KOPT-K1 (cell line): Measurements from ENCODE around the gene TAF1B.

Experiments used
- H3K27ac ChIP-seq: fragments of 200-600 bp; sonication (generic); 2 replicates; pipeline ENCODE4 v1.5.1; 2016; ENCODE audit warnings: antibody characterized with exemption, mild to moderate bottlenecking, low read depth, low read length; ENCODE audit not compliant: poor library complexity, severe bottlenecking
- H3K36me3 ChIP-seq: fragments of 200-600 bp; sonication (generic); 2 replicates; pipeline ENCODE4 v1.5.1; 2017; ENCODE audit warnings: antibody characterized with exemption, mild to moderate bottlenecking, low read length, moderate library complexity; ENCODE audit not compliant: insufficient read depth
- H3K9me3 ChIP-seq: fragments of 200-600 bp; sonication (generic); 2 replicates; pipeline ENCODE4 v1.5.1; 2017; ENCODE audit warnings: antibody characterized with exemption, low read length, mild to moderate bottlenecking; ENCODE audit not compliant: insufficient read depth, poor library complexity, severe bottlenecking

Gene TAF1B

GRCh38 chr2:9981655-9982054, 138.4 kb downstream of the TAF1B start:
- Histone ChIP-seq H3K9me3 (no peaks in the 10 kb centered on the region), H3K27ac (no peak overlapping the region), H3K36me3 (no peaks in the 10 kb centered on the region)

GRCh38 chr2:9982248-9982647, 139.0 kb downstream of the TAF1B start:
- no peaks in the 10 kb centered on the region for H3K36me3 ChIP-seq
- H3K27ac ChIP-seq, result no peak overlapping the region
- no peaks in the 10 kb centered on the region for H3K9me3 ChIP-seq

- H3K36me3 ChIP-seq, result no peaks in the 10 kb centered on the region
- H3K27ac ChIP-seq, result no peak overlapping the region
- no peaks in the 10 kb centered on the region for H3K9me3 ChIP-seq
Measured at GRCh38 chr2:9982891-9983290, 139.6 kb downstream of the TAF1B start.

GRCh38 chr2:9983401-9984216, 140.3 kb downstream of the TAF1B start:
- Histone ChIP-seq H3K9me3 (no peaks in the 10 kb centered on the region), H3K36me3 (no peaks in the 10 kb centered on the region), H3K27ac (no peak overlapping the region)
